IPS-18c (cell line): Measurements from ENCODE around the gene STIP1.
A peak's percentile ranks its signal among the peaks of the same experiment; 100 is the strongest.
"Not testable (repeated sequence)": the region's sequence is repeated elsewhere in the genome, so short reads cannot be mapped to it uniquely, and the experiment has no call there.

Source experiments
- H3K4me3 ChIP-seq: 2 replicates; pipeline ENCODE4 v1.7.0; 2013; ENCODE audit warnings: low read depth, mild to moderate bottlenecking, low read length, moderate library complexity; ENCODE audit not compliant: insufficient read depth
- H3K9me3 ChIP-seq: one replicate; pipeline ENCODE4 v1.6.1; 2013; ENCODE audit warnings: mild to moderate bottlenecking, low read length, moderate library complexity; ENCODE audit not compliant: control insufficient read depth, insufficient read depth

The STIP1 gene

GRCh38 chr11:64153812-64154211 lies 32.2 kb upstream of the STIP1 start:
- Histone ChIP-seq H3K4me3 (no peak overlapping the region), H3K9me3 (peaks cover 3% of the 10 kb centered on the region)

GRCh38 chr11:64156235-64157011 lies 29.5 kb upstream of the STIP1 start:
- Histone ChIP-seq H3K9me3 (peaks cover 3% of the 10 kb centered on the region), H3K4me3 (no peak overlapping the region)

GRCh38 chr11:64157631-64158394 lies 28.2 kb upstream of the STIP1 start:
- Histone ChIP-seq H3K4me3 (no peak overlapping the region), H3K9me3 (peaks cover 3% of the 10 kb centered on the region)

GRCh38 chr11:64161037-64161436 lies 24.9 kb upstream of the STIP1 start:
- no peak overlapping the region for H3K4me3 ChIP-seq
- H3K9me3 ChIP-seq: peaks cover 3% of the 10 kb centered on the region

GRCh38 chr11:64162769-64163168 lies 23.2 kb upstream of the STIP1 start:
- H3K4me3 ChIP-seq, H3K9me3 ChIP-seq: not testable (repeated sequence)

- Histone ChIP-seq H3K9me3 (peaks cover 2% of the 10 kb centered on the region), H3K4me3 (no peak overlapping the region)
Measured at GRCh38 chr11:64163951-64164350, 22.0 kb upstream of the STIP1 start.

GRCh38 chr11:64164392-64165312 lies 21.3 kb upstream of the STIP1 start:
- Histone ChIP-seq H3K9me3 (peaks cover 2% of the 10 kb centered on the region), H3K4me3 (no peak overlapping the region)

- Histone ChIP-seq H3K9me3 (peaks cover 2% of the 10 kb centered on the region), H3K4me3 (peak overlapping the region; percentile 77)
Measured at GRCh38 chr11:64165481-64165841, 20.5 kb upstream of the STIP1 start.

- Histone ChIP-seq H3K9me3 (peaks cover 2% of the 10 kb centered on the region), H3K4me3 (peak within 1 kb of the TSS; percentile 77)
Measured at GRCh38 chr11:64165842-64166635, 19.9 kb upstream of the STIP1 start, which contains the start of gene MACROD1. Gene MACROD1, minus strand, starts transcription at chr11:64166113. Its CDS starts 119 bp downstream, at chr11:64165994.

- no peak overlapping the region for H3K4me3 ChIP-seq
- H3K9me3 ChIP-seq: peaks cover 2% of the 10 kb centered on the region
Measured at GRCh38 chr11:64170419-64170818, 15.6 kb upstream of the STIP1 start.

GRCh38 chr11:64173616-64174355 lies 12.2 kb upstream of the STIP1 start:
- H3K4me3 ChIP-seq: no peak overlapping the region
- no peaks in the 10 kb centered on the region for H3K9me3 ChIP-seq

- H3K9me3 ChIP-seq: no peaks in the 10 kb centered on the region
- H3K4me3 ChIP-seq: no peak overlapping the region
Measured at GRCh38 chr11:64176751-64177150, 9.2 kb upstream of the STIP1 start.

- no peak overlapping the region for H3K4me3 ChIP-seq
Measured at GRCh38 chr11:64178203-64178602, 7.8 kb upstream of the STIP1 start.

GRCh38 chr11:64178951-64179639 lies 6.9 kb upstream of the STIP1 start:
- H3K4me3 ChIP-seq: no peak overlapping the region
- no peaks in the 10 kb centered on the region for H3K9me3 ChIP-seq

More at GRCh38 chr11:64178203-64178602, 7.8 kb upstream of the STIP1 start:
- H3K9me3 ChIP-seq: no peaks in the 10 kb centered on the region

GRCh38 chr11:64180891-64181290 lies 5.1 kb upstream of the STIP1 start:
- no peak overlapping the region for H3K4me3 ChIP-seq

More at GRCh38 chr11:64180891-64181290, 5.1 kb upstream of the STIP1 start:
- H3K9me3 ChIP-seq: no peaks in the 10 kb centered on the region
